NT2/D1 (cell line): ENCODE results near the gene KCTD5.

Experiments
- DNase-seq: peaks from one replicate; pipeline ENCODE4 v3.0.0-alpha.2; 2011; ENCODE audit warnings: low read depth, low spot score
- H3K27me3 ChIP-seq: 2 replicates; pipeline ENCODE4 v1.6.0; 2011; ENCODE audit warnings: mild to moderate bottlenecking; ENCODE audit not compliant: insufficient read length, insufficient read depth
- H3K36me3 ChIP-seq: 2 replicates; pipeline ENCODE4 v1.6.1; 2011; ENCODE audit warnings: mild to moderate bottlenecking, low read length, mixed read lengths; ENCODE audit not compliant: insufficient read depth, insufficient read length
- H3K4me1 ChIP-seq: 2 replicates; pipeline ENCODE4 v1.5.1; 2011; ENCODE audit not compliant: insufficient read depth, insufficient read length
- H3K4me3 ChIP-seq: 2 replicates; pipeline ENCODE4 v1.5.1; 2011; ENCODE audit warnings: low read depth; ENCODE audit not compliant: insufficient read length
- H3K9ac ChIP-seq: 2 replicates; pipeline ENCODE4 v1.6.0; 2011; ENCODE audit warnings: low read depth; ENCODE audit not compliant: insufficient read length
- H3K9me3 ChIP-seq: 2 replicates; pipeline ENCODE4 v1.5.1; 2011; ENCODE audit warnings: mild to moderate bottlenecking, low read length; ENCODE audit not compliant: insufficient read depth
- SUZ12 ChIP-seq: IDR thresholded peaks from 2 replicates; pipeline ENCODE4 v1.6.1; 2011; ENCODE audit not compliant: insufficient read length, insufficient read depth; ENCODE audit errors: extremely low read depth
- YY1 ChIP-seq: IDR thresholded peaks from 2 replicates; pipeline ENCODE4 v1.6.1; 2011; ENCODE audit not compliant: insufficient read length, insufficient read depth
- ZNF274 ChIP-seq: IDR thresholded peaks from 2 replicates; pipeline ENCODE4 v1.6.1; 2011; ENCODE audit warnings: mild to moderate bottlenecking, low read depth, low read length

KCTD5 gene

GRCh38 chr16:2699791-2700600, 17.7 kb downstream of the KCTD5 start:
- Histone ChIP-seq H3K27me3 (no peaks in the 10 kb centered on the region), H3K9ac (no peak overlapping the region), H3K4me1 (peaks cover 3% of the 10 kb centered on the region), H3K36me3 (peaks cover 83% of the 10 kb centered on the region), H3K4me3 (no peak overlapping the region), H3K9me3 (no peaks in the 10 kb centered on the region)
- TF ChIP-seq YY1 (no peak), ZNF274 (no peak), SUZ12 (no peak)
- DNase-seq, result no peak

GRCh38 chr16:2700786-2701185, 18.5 kb downstream of the KCTD5 start:
- Histone ChIP-seq H3K4me1 (peaks cover 3% of the 10 kb centered on the region), H3K9me3 (no peaks in the 10 kb centered on the region), H3K27me3 (no peaks in the 10 kb centered on the region), H3K36me3 (peaks cover 91% of the 10 kb centered on the region), H3K9ac (no peak overlapping the region), H3K4me3 (no peak overlapping the region)
- DNase-seq, result no peak
- TF ChIP-seq SUZ12, result no peak
- no peak for TF ChIP-seq YY1
- TF ChIP-seq ZNF274, result no peak

GRCh38 chr16:2701272-2701671, 18.9 kb downstream of the KCTD5 start:
- TF ChIP-seq ZNF274 (no peak), SUZ12 (no peak), YY1 (no peak)
- DNase-seq, result no peak
- Histone ChIP-seq H3K27me3 (no peaks in the 10 kb centered on the region), H3K4me3 (no peak overlapping the region), H3K9ac (no peak overlapping the region), H3K4me1 (peaks cover 3% of the 10 kb centered on the region), H3K36me3 (peaks cover 96% of the 10 kb centered on the region), H3K9me3 (no peaks in the 10 kb centered on the region)

DNA sequence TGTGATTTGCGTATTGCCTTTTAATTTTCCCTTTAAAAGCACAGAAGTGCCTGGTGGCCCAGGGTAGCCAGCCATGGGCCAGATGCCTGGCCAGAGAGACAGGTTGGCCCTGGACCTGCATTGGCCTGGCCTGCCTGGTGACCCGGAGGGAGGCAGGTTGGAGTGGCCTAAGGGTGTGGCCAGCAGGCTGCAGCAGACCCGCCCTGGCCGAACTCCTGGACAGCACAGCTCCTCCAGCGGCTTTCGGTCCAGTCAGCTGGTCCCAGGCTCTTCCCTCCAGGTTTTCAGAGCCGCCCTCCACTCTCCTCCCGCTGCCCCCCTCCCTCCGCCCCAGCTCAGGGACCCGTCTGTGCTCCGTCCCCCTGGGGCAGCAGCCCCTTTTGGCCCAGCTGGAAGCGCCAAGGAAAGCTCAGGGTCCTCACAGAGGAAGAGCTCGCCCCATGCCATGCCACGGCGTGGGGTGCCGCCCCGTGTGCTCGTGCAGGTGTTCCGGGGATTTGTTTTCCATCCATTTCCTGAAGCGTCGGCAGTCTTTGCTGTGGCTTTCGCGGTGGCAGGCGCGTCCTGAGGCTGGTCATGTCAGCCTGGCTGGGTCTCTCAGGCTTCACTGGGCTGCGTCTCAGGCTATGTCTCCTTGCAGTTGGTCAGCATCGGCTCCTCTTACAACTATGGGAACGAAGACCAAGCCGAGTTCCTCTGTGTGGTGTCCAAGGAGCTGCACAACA, 19.6 kb downstream of the KCTD5 start:
- Histone ChIP-seq H3K4me3 (no peak overlapping the region), H3K4me1 (peaks cover 3% of the 10 kb centered on the region), H3K9me3 (no peaks in the 10 kb centered on the region), H3K9ac (no peak overlapping the region), H3K27me3 (no peaks in the 10 kb centered on the region), H3K36me3 (peaks cover 99% of the 10 kb centered on the region)
- TF ChIP-seq SUZ12 (no peak), ZNF274 (no peak), YY1 (no peak)
- DNase-seq, result no peak

DNA sequence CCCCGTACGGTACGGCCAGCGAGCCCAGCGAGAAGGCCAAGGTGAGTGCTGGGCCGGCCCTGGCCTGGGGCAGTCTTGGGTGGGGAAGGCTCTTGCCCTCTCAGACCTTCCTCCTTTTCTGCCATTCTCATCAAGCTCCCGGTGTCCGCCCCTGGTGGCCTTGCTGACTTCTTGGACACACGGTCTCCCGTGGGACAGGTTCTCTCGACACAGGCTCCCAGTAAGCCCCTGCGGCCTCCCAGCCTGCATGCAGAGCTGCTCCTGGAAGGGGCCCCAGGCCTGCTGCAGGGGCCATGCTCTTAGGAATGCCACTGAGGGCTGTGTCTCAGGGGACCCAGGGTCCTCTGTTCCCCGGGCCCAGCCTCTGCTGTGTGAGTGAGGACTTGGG, 20.1 kb downstream of the KCTD5 start:
- TF ChIP-seq ZNF274, result no peak
- TF ChIP-seq YY1, result no peak
- no peak for TF ChIP-seq SUZ12
- H3K27me3 ChIP-seq, result no peaks in the 10 kb centered on the region
- no peak overlapping the region for H3K4me3 ChIP-seq
- peaks cover under 1% of the 10 kb centered on the region for H3K4me1 ChIP-seq
- H3K9ac ChIP-seq, result no peak overlapping the region
- no peaks in the 10 kb centered on the region for H3K9me3 ChIP-seq
- H3K36me3 ChIP-seq, result peaks cover 99% of the 10 kb centered on the region
- no peak for DNase-seq

DNA sequence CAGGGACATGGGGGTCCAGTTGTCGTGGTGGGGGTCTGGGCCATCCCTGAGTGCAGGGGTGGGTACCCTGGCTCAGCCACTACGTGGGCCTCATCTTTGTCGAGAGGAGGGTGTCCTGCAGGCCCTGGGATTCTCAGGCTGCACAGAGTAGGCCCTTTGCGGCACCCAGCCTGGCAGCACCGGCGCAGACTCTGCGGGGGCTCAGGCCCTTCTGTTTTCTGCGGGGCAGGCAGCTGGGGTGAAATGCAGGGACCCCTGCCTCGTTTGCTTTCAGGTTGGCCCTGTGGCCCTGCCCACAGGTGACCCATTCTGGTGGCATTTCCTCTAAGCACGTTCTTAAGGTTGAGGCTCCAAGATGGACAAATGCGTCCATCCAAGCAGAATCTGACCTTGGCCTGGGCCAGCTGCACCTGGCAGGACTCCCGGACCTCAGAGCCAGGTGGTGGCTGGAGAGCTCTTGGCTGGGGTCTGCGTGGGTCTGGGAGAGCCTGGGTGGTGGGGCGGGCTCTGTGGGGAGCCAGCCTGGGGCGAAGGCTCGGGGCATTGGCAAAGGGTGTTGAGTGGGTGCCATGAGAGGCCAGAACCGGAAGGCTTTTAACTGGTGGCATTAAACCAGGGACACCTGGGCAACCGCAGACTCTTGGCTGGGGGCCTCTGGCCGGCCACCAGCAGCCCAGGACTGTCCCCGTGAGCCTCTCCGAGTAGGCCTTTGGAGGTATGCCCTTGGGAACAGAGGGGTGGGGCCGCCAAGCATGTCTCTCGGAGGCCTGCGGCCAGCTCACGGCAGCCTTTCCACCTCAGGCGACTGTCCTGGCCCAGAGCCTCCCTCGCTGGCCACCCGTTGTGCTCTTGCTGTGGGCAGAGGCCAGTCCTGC, 20.8 kb downstream of the KCTD5 start:
- Histone ChIP-seq H3K36me3 (peaks cover 99% of the 10 kb centered on the region), H3K27me3 (no peaks in the 10 kb centered on the region)

More for the DNA sequence above, 20.8 kb downstream of the KCTD5 start:
- DNase-seq, result no peak
- TF ChIP-seq ZNF274, result no peak
- TF ChIP-seq YY1, result no peak
- TF ChIP-seq SUZ12, result no peak
- Histone ChIP-seq H3K4me3 (no peak overlapping the region), H3K9ac (no peak overlapping the region), H3K4me1 (no peaks in the 10 kb centered on the region), H3K9me3 (no peaks in the 10 kb centered on the region)
